Sigmoid colon (tissue), 7 donors: Measurements from ENCODE around the gene ADCK2. TPM values are rescaled to one million over a fixed set of nuclear protein-coding genes. Genes with fewer than 3 reads are reported as not detected.

ENCODE experiments used
- DNase-seq: peaks from one replicate; pipeline ENCODE4 v3.0.0-alpha.2; 2019
- H3K27ac ChIP-seq, 4 donors: fragments of 200-600 bp; sonication (generic); one replicate each; pipeline ENCODE4 v1.5.1; 2016 to 2019; ENCODE audit warnings: mild to moderate bottlenecking in 1 of 4
- H3K27me3 ChIP-seq, 3 donors: fragments of 200-600 bp; sonication (generic); one replicate each; pipeline ENCODE4 v1.5.1; 2019; ENCODE audit warnings: mild to moderate bottlenecking in 1 of 3
- H3K36me3 ChIP-seq, 4 donors: fragments of 200-600 bp; sonication (generic); one replicate each; pipeline ENCODE4 v1.5.1; 2016 to 2019
- H3K4me1 ChIP-seq, 4 donors: fragments of 200-600 bp; sonication (generic); one replicate each; pipeline ENCODE4 v1.5.1; 2017 to 2019
- H3K4me3 ChIP-seq, 4 donors: fragments of 200-600 bp; sonication (generic); one replicate each; pipeline ENCODE4 v1.5.1; 2017 to 2019; ENCODE audit warnings: mild to moderate bottlenecking in 2 of 4, moderate library complexity in 1 of 4
- H3K9me3 ChIP-seq, 4 donors: fragments of 200-600 bp in 3 of 4; sonication (generic) in 3 of 4; one replicate each; pipeline versions ENCODE4 v1.5.1 to v1.6.1; 2013 to 2019
- EP300 ChIP-seq, 4 donors: sonication (generic); formaldehyde crosslinking; IDR thresholded peaks; one replicate each; pipeline ENCODE4 v1.6.1; 2017; ENCODE audit warnings: antibody characterized with exemption in 4 of 4
- POLR2A ChIP-seq, 2 donors: fragments of 450-650 bp; IDR thresholded peaks; one replicate each; pipeline ENCODE4 v1.6.1; 2016; ENCODE audit warnings: antibody characterized with exemption in 2 of 2, mild to moderate bottlenecking in 2 of 2, moderate library complexity in 2 of 2
- POLR2AphosphoS5 ChIP-seq, 4 donors: sonication (generic); formaldehyde crosslinking; IDR thresholded peaks; one replicate each; pipeline ENCODE4 v1.6.1; 2017; ENCODE audit warnings: antibody characterized with exemption in 4 of 4
- WGBS, 2 donors: extraction: QIAGEN DNeasy Blood & Tissue Kit; methylation state at CpG; one replicate each; pipeline ENCODE4 v1.1.7; 2013; 5-methylcytosine and 5-hydroxymethylcytosine counted together
- intact Hi-C: fragments of 100-400 bp; cut with DNase I; formaldehyde crosslinking; loops from one replicate; pipeline ENCODE4 v1.15.1; 2023
- polyA plus RNA-seq, 3 donors: library from polyadenylated mRNA; stranded (reverse); fragments of 200-250 nt; gene quantifications; one replicate each; pipeline ENCODE4 v1.2.3, GENCODE V29; 2013
- total RNA-seq, 4 donors: library from RNA; depleted of rRNA; stranded (reverse); fragments of >200 nt; gene quantifications; one replicate each; pipeline ENCODE4 v1.1.0, GENCODE V29; 2016
- TF ChIP-seq, protein P1 (sequence below), 4 experiments: fragments of 450-650 bp in 3 of 4; fragments of 200-600 bp in 1 of 4; IDR thresholded peaks; one replicate each; pipeline ENCODE4 v1.5.1; 2016 to 2019; ENCODE audit warnings: antibody characterized with exemption in 4 of 4, mild to moderate bottlenecking in 3 of 4, moderate library complexity in 2 of 4
- donor health status: healthy with polysubstance abuse.
- donor health status: Bipolar disorder and iron deficiency.
- donor health status: healthy.

The ADCK2 gene
- total and polyA plus RNA-seq, 7 donors: 14.8 to 24.0 (median 20.5) TPM

DNA sequence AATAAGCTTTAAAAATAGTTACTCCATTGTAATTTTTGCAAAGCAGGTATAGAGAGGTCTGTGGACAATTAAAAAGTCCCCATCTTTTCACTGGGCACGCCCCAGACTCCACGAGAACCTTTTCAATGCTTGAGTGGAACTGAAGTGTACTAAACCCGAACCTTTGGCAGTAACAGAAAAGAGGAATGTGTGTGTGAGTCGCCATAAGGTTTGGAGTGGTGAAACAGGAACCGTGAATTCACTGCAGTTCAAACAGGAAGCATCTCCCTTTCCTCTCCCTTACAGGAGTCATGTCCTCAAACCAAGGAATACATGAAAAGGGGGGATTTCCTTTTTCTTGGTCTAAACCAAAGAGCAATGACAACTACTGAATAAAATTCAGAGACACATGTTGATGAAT, 47.0 kb downstream of the ADCK2 start:
- intact Hi-C loops: no loop called here
- no peak overlapping the region for H3K4me3 ChIP-seq
- no peaks in the 10 kb centered on the region for H3K27me3 ChIP-seq
- DNase-seq: no peak
- no peaks in the 10 kb centered on the region for H3K9me3 ChIP-seq
- TF ChIP-seq POLR2AphosphoS5 (IDR thresholded peaks at IDR 0.05) (no peak), POLR2A (IDR thresholded peaks at IDR 0.05) (no peak)
- no peak overlapping the region for H3K27ac ChIP-seq
- H3K36me3 ChIP-seq: no peaks in the 10 kb centered on the region
- WGBS, 2 donors: 59 to 82% methylated on average over 5 of the region's 5 CpGs
- no peaks in the 10 kb centered on the region for H3K4me1 ChIP-seq

DNA sequence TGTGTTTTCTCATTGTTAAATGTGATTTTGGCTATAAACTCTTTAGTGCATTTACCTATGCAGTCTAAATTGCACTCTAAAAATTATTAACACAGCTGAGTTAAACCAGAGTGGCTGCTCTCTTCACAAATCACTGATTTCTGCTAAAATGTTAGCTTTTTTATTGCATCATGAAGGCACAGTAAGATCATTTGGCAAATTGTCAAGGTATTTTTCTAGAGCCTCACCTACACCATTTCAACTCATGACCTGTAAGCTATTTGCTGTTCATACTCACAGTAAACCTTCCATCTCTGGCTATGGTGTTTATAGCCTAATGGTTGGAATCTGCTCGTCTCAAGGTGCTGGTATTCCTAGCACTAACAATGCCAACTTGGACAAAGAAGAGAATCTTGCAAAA, 49.5 kb downstream of the ADCK2 start:
- no peaks in the 10 kb centered on the region for H3K4me1 ChIP-seq
- 80 to 88% methylated on average over 1 of the region's 1 CpG for WGBS, 2 donors

DNA sequence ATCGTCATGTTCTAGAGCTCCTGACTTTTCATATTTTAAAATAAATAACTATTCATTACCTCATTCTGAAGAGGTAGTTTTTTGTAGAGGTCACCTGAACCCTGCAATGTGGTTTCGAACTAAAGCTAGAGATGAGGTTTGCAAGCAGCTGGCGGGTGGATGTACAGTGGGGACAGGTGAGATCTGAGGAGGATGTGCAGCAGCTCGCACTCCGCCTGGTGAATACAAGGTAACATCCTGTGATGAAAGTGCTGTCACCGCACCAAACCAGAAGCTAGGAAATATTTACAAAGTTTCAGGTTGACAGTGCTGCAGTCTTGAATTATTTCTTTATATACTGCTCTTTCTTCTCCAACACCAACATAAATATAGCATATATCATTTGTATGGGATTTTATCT, 50.3 kb downstream of the ADCK2 start:
- Histone ChIP-seq H3K9me3 (no peaks in the 10 kb centered on the region), H3K4me1 (no peaks in the 10 kb centered on the region), H3K36me3 (peaks cover 0 to 9% (median 3%) of the 10 kb centered on the region in 4 donors), H3K27ac (no peak overlapping the region), H3K27me3 (no peaks in the 10 kb centered on the region), H3K4me3 (no peak overlapping the region)
- TF ChIP-seq, protein P1, sequence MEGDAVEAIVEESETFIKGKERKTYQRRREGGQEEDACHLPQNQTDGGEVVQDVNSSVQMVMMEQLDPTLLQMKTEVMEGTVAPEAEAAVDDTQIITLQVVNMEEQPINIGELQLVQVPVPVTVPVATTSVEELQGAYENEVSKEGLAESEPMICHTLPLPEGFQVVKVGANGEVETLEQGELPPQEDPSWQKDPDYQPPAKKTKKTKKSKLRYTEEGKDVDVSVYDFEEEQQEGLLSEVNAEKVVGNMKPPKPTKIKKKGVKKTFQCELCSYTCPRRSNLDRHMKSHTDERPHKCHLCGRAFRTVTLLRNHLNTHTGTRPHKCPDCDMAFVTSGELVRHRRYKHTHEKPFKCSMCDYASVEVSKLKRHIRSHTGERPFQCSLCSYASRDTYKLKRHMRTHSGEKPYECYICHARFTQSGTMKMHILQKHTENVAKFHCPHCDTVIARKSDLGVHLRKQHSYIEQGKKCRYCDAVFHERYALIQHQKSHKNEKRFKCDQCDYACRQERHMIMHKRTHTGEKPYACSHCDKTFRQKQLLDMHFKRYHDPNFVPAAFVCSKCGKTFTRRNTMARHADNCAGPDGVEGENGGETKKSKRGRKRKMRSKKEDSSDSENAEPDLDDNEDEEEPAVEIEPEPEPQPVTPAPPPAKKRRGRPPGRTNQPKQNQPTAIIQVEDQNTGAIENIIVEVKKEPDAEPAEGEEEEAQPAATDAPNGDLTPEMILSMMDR (IDR thresholded peaks at IDR 0.05): no peak
- TF ChIP-seq POLR2AphosphoS5 (IDR thresholded peaks at IDR 0.05) (no peak), POLR2A (IDR thresholded peaks at IDR 0.05) (no peak), EP300 (IDR thresholded peaks at IDR 0.05) (no peak)
- DNase-seq: no peak
- intact Hi-C loops: no loop called here
- WGBS, 2 donors: 84 to 95% methylated on average over 6 of the region's 6 CpGs

More for the DNA sequence above, 49.5 kb downstream of the ADCK2 start:
- H3K36me3 ChIP-seq: peaks cover 0 to 9% (median 3%) of the 10 kb centered on the region in 4 donors
- H3K27me3 ChIP-seq: no peaks in the 10 kb centered on the region
- H3K9me3 ChIP-seq: no peaks in the 10 kb centered on the region
- H3K4me3 ChIP-seq: no peak overlapping the region
- DNase-seq: no peak
- TF ChIP-seq, protein P1 (IDR thresholded peaks at IDR 0.05): no peak
- TF ChIP-seq POLR2A (IDR thresholded peaks at IDR 0.05) (no peak), EP300 (IDR thresholded peaks at IDR 0.05) (no peak), POLR2AphosphoS5 (IDR thresholded peaks at IDR 0.05) (no peak)
- H3K27ac ChIP-seq: no peak overlapping the region
- intact Hi-C loops: no loop called here

DNA sequence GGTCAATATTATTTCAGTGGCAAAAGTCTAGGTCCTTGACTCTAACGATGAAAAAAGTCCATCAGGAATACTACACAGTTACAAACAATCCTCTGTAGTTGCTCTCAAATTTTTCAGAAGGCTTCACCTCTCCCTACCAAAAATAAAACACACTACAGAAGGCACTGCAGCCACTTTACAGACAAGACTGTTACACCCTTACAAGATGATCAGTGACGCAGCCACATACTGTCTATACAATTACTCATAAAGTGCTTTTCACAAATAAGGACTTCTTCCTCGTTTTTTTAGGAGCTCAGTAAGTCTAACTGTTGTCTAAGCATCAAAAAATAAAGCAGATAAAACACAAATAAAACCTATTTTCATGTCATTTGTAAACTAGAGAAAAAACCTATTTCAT, 50.8 kb downstream of the ADCK2 start:
- H3K27me3 ChIP-seq: no peaks in the 10 kb centered on the region
- no peaks in the 10 kb centered on the region for H3K4me1 ChIP-seq
- 85% methylated on average over 3 of the region's 3 CpGs for WGBS, 2 donors
- H3K4me3 ChIP-seq: no peak overlapping the region
- no peak for DNase-seq
- H3K9me3 ChIP-seq: no peaks in the 10 kb centered on the region
- H3K36me3 ChIP-seq: peaks cover 0 to 9% (median 3%) of the 10 kb centered on the region in 4 donors
- intact Hi-C loops: no loop called here
- TF ChIP-seq, protein P1 (IDR thresholded peaks at IDR 0.05): no peak
- TF ChIP-seq POLR2A (IDR thresholded peaks at IDR 0.05) (no peak), EP300 (IDR thresholded peaks at IDR 0.05) (no peak), POLR2AphosphoS5 (IDR thresholded peaks at IDR 0.05) (no peak)
- no peak overlapping the region for H3K27ac ChIP-seq

DNA sequence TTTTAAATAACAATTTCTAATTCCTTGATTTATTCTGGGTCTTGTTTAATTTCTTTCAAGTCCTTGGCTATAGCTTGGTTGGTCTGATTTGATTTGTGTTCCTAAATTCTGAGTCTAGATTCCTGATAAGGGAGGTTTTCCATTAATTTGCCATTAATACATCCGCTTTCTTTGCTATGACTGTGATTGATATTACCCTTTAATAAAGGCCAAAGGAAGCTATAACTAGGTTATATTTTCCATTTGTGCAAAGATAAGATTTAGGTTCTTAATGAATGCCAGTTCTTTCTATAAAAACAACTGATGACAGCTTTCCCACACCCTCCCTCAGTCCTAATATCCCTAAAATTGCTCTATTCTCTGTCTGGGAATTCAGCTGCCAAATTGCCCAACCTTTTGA, 52.0 kb downstream of the ADCK2 start:
- 97 to 98% methylated on average over 1 of the region's 1 CpG for WGBS, 2 donors
- intact Hi-C loops: no loop called here
- Histone ChIP-seq H3K9me3 (no peaks in the 10 kb centered on the region), H3K27ac (no peak overlapping the region), H3K36me3 (peaks cover 0 to 9% (median 3%) of the 10 kb centered on the region in 4 donors), H3K27me3 (no peaks in the 10 kb centered on the region), H3K4me1 (no peaks in the 10 kb centered on the region), H3K4me3 (no peak overlapping the region)
- no peak for DNase-seq
- TF ChIP-seq POLR2AphosphoS5 (IDR thresholded peaks at IDR 0.05) (no peak), POLR2A (IDR thresholded peaks at IDR 0.05) (no peak), EP300 (IDR thresholded peaks at IDR 0.05) (no peak)
- TF ChIP-seq, protein P1 (IDR thresholded peaks at IDR 0.05): no peak
